Hepatocyte (in vitro differentiated cells): ENCODE results near the gene ZNF282. TPM values are rescaled to one million over a fixed set of nuclear protein-coding genes. Genes with fewer than 3 reads are reported as not detected.

Source experiments
- DNase-seq: peaks from one replicate; pipeline ENCODE4 v3.0.0-alpha.2; 2016; ENCODE audit warnings: low spot score
- H2AFZ ChIP-seq: fragments of 200-600 bp; sonication (generic); 2 replicates; pipeline ENCODE4 v1.6.0; 2016; ENCODE audit warnings: antibody characterized with exemption, mild to moderate bottlenecking
- H3K27ac ChIP-seq: fragments of 200-600 bp; sonication (generic); 2 replicates; pipeline ENCODE4 v1.5.1; 2016; ENCODE audit warnings: mild to moderate bottlenecking
- H3K27me3 ChIP-seq: fragments of 200-600 bp; sonication (generic); 2 replicates; pipeline ENCODE4 v1.6.1; 2016
- H3K36me3 ChIP-seq: fragments of 200-600 bp; sonication (generic); replicated peaks from 2 replicates; pipeline ENCODE4 v1.5.1; 2016; ENCODE audit warnings: low read depth; ENCODE audit not compliant: insufficient read depth
- H3K4me1 ChIP-seq: fragments of 200-600 bp; sonication (generic); 2 replicates; pipeline ENCODE4 v1.5.1; 2016; ENCODE audit warnings: mild to moderate bottlenecking, moderate library complexity; ENCODE audit not compliant: insufficient read depth
- H3K4me2 ChIP-seq: fragments of 200-600 bp; sonication (generic); 2 replicates; pipeline ENCODE4 v1.6.0; 2016
- H3K4me3 ChIP-seq: fragments of 200-600 bp; sonication (generic); 2 replicates; pipeline ENCODE4 v1.5.1; 2016; ENCODE audit warnings: mild to moderate bottlenecking
- H3K79me2 ChIP-seq: fragments of 200-600 bp; sonication (generic); 2 replicates; pipeline ENCODE4 v1.6.0; 2017; ENCODE audit warnings: mild to moderate bottlenecking
- H3K9me2 ChIP-seq: fragments of 200-600 bp; sonication (generic); replicated peaks from 2 replicates; pipeline ENCODE4 v1.6.0; 2017; ENCODE audit warnings: mild to moderate bottlenecking; ENCODE audit not compliant: insufficient read depth
- H3K9me3 ChIP-seq: fragments of 200-600 bp; sonication (generic); 2 replicates; pipeline ENCODE4 v1.5.1; 2016; ENCODE audit warnings: low read depth, mild to moderate bottlenecking
- H4K20me1 ChIP-seq: fragments of 200-600 bp; sonication (generic); 2 replicates; pipeline ENCODE4 v1.6.0; 2016; ENCODE audit warnings: mild to moderate bottlenecking; ENCODE audit not compliant: insufficient read depth, poor library complexity, severe bottlenecking
- CTCF ChIP-seq: fragments of 200-600 bp; sonication (generic); IDR thresholded peaks from 2 replicates; pipeline ENCODE4 v1.5.1; 2016; ENCODE audit warnings: antibody characterized with exemption, mild to moderate bottlenecking; ENCODE audit not compliant: poor library complexity
- EZH2 ChIP-seq: fragments of 200-600 bp; sonication (generic); IDR thresholded peaks from 2 replicates; pipeline ENCODE4 v1.6.1; 2016; ENCODE audit warnings: antibody characterized with exemption, mild to moderate bottlenecking, borderline replicate concordance
- EZH2phosphoT487 ChIP-seq: fragments of 200-600 bp; sonication (generic); IDR thresholded peaks from one replicate; pipeline ENCODE4 v1.6.1; 2018; ENCODE audit warnings: antibody characterized with exemption, mild to moderate bottlenecking, low read depth, moderate library complexity; ENCODE audit not compliant: unreplicated experiment, severe bottlenecking
- WGBS: methylation state at CpG from one replicate; pipeline ENCODE4 v1.1.6; 2016; ENCODE audit warnings: low lambda C conversion rate; ENCODE audit errors: missing lambda C conversion rate; 5-methylcytosine and 5-hydroxymethylcytosine counted together
- polyA plus RNA-seq: library from polyadenylated mRNA; unstranded; fragments of >200 nt; fragmentation: Nextera tagmentation; extraction: Ambion mirVana; gene quantifications from 2 replicates; pipeline ENCODE4 v1.2.1, GENCODE V29; 2016
- total RNA-seq: library from RNA; depleted of rRNA; stranded (reverse); fragments of >200 nt; gene quantifications from 2 replicates; pipeline ENCODE4 v1.2.3, GENCODE V29; 2014

Gene ZNF282
- 16.0 and 16.7 TPM in 2 replicates for total RNA-seq
- 5.8 and 10.8 TPM in 2 replicates for polyA plus RNA-seq

GRCh38 chr7:149195180-149196150, at the start of gene ZNF282:
ZNF282 (plus strand) TSS chr7:149195546; CDS start chr7:149195590, 44 bp downstream.
- H3K27me3 ChIP-seq = no peaks in the 10 kb centered on the region
- WGBS = under 1% methylated on average over 42 of the region's 97 CpGs

GRCh38 chr7:149147072-149147751, 48.1 kb upstream of the ZNF282 start, which contains the start of gene ZNF398:
ZNF398 (plus strand) TSS chr7:149147453; CDS start chr7:149147743, 290 bp downstream.
- DNase-seq = peak; percentile 93
- Histone ChIP-seq H3K9me3 (no peaks in the 10 kb centered on the region), H3K4me1 (peaks cover 10% of the 10 kb centered on the region), H3K4me2 (peak within 1 kb of the TSS; percentile 96), H3K79me2 (peaks cover 41% of the 10 kb centered on the region), H3K36me3 (no peaks in the 10 kb centered on the region), H3K27me3 (no peaks in the 10 kb centered on the region), H3K27ac (peak within 1 kb of the TSS; percentile 98), H2AFZ (peak within 1 kb of the TSS; percentile 99), H3K4me3 (peak within 1 kb of the TSS; percentile 95), H4K20me1 (peaks cover 26% of the 10 kb centered on the region), H3K9me2 (no peaks in the 10 kb centered on the region)
- WGBS = 2% methylated on average over 50 of the region's 79 CpGs
- TF ChIP-seq EZH2phosphoT487 (no peak), EZH2 (no peak), CTCF (peak; percentile 74)

More at GRCh38 chr7:149195180-149196150, at the start of gene ZNF282:
- H3K4me3 ChIP-seq = peak within 1 kb of the TSS; percentile 93
- H3K79me2 ChIP-seq = peaks cover 46% of the 10 kb centered on the region
- peak within 1 kb of the TSS; percentile 70 for H2AFZ ChIP-seq
- H3K9me3 ChIP-seq = no peaks in the 10 kb centered on the region
- peaks cover 17% of the 10 kb centered on the region for H4K20me1 ChIP-seq
- H3K4me1 ChIP-seq = peaks cover 10% of the 10 kb centered on the region
- H3K36me3 ChIP-seq = no peaks in the 10 kb centered on the region
- peak within 1 kb of the TSS; percentile 99 for H3K4me2 ChIP-seq
- H3K9me2 ChIP-seq = no peaks in the 10 kb centered on the region
- H3K27ac ChIP-seq = peak within 1 kb of the TSS; percentile 88
- peak; percentile 95 for DNase-seq
- TF ChIP-seq CTCF = peak; percentile 83
- TF ChIP-seq EZH2phosphoT487 = no peak

GRCh38 chr7:149147752-149148653, 47.3 kb upstream of the ZNF282 start:
- under 1% methylated on average over 61 of the region's 86 CpGs for WGBS
- DNase-seq = peak; percentile 73
- peaks cover 49% of the 10 kb centered on the region for H3K79me2 ChIP-seq

More at GRCh38 chr7:149147752-149148653, 47.3 kb upstream of the ZNF282 start:
- Histone ChIP-seq H3K4me1 (peaks cover 10% of the 10 kb centered on the region), H3K4me3 (peak overlapping the region; percentile 95), H3K4me2 (peak overlapping the region; percentile 96), H3K27me3 (no peaks in the 10 kb centered on the region), H3K9me2 (no peaks in the 10 kb centered on the region), H3K27ac (peak overlapping the region; percentile 98), H2AFZ (peak overlapping the region; percentile 53), H4K20me1 (peaks cover 28% of the 10 kb centered on the region), H3K36me3 (no peaks in the 10 kb centered on the region), H3K9me3 (no peaks in the 10 kb centered on the region)
- TF ChIP-seq EZH2 (no peak), EZH2phosphoT487 (no peak)
